ENCODE data around the gene PSTPIP2.

GRCh38 chr18:46097801-46098615 lies 25.9 kb upstream of the PSTPIP2 start, which contains the start of gene ATP5F1A:
- TF ChIP-seq CTCF (IDR thresholded peaks at IDR 0.05) (peak in 1 of 7 experiments; percentile 7), POLR2A (IDR thresholded peaks at IDR 0.05) (peak; percentile 55 to 89 (median 86))
